ENCODE data around the gene CAPZA1.

CAPZA1 gene

GRCh38 chr1:112678605-112679004 is 59.0 kb downstream of the CAPZA1 start:
- no peak for DNase-seq

GRCh38 chr1:112685913-112686312 is 66.3 kb downstream of the CAPZA1 start:
- DNase-seq = no peak

GRCh38 chr1:112686417-112686816 is 66.8 kb downstream of the CAPZA1 start:
- DNase-seq = no peak

- DNase-seq = no peak
Measured at GRCh38 chr1:112686835-112687234, 67.2 kb downstream of the CAPZA1 start.

- no peak for DNase-seq
Measured at GRCh38 chr1:112687361-112687760, 67.7 kb downstream of the CAPZA1 start.

GRCh38 chr1:112687785-112688496 is 68.3 kb downstream of the CAPZA1 start:
- no peak for DNase-seq

- DNase-seq = no peak
Measured at GRCh38 chr1:112688781-112689193, 69.2 kb downstream of the CAPZA1 start.

GRCh38 chr1:112689196-112689841 is 69.7 kb downstream of the CAPZA1 start:
- no peak for DNase-seq

- no peak for DNase-seq
Measured at GRCh38 chr1:112689842-112690237, 70.2 kb downstream of the CAPZA1 start.

- no peak for DNase-seq
Measured at GRCh38 chr1:112692681-112693080, 73.0 kb downstream of the CAPZA1 start.

- DNase-seq = no peak
Measured at GRCh38 chr1:112693821-112694220, 74.2 kb downstream of the CAPZA1 start.

- no peak for DNase-seq
Measured at GRCh38 chr1:112694363-112694929, 74.8 kb downstream of the CAPZA1 start.

GRCh38 chr1:112695276-112695675 is 75.6 kb downstream of the CAPZA1 start:
- no peak for DNase-seq

- DNase-seq = no peak
Measured at GRCh38 chr1:112696578-112697314, 77.1 kb downstream of the CAPZA1 start.

- no peak for DNase-seq
Measured at GRCh38 chr1:112697781-112698201, 78.2 kb downstream of the CAPZA1 start.

GRCh38 chr1:112698366-112699310 is 79.0 kb downstream of the CAPZA1 start:
- no peak for DNase-seq

- DNase-seq = no peak
Measured at GRCh38 chr1:112699425-112700144, 80.0 kb downstream of the CAPZA1 start.

GRCh38 chr1:112700290-112701226 is 80.9 kb downstream of the CAPZA1 start:
- DNase-seq = peak; percentile 80

GRCh38 chr1:112701227-112702066 is 81.8 kb downstream of the CAPZA1 start:
- DNase-seq = no peak

- DNase-seq = no peak
Measured at GRCh38 chr1:112702067-112702395, 82.4 kb downstream of the CAPZA1 start.

Measured in retina (tissue), 1 donor.